Stimulated activated naive CD4-positive, alpha-beta T cell (primary cell): ENCODE results near the gene FRRS1L.

Experiments
- DNase-seq, 6 experiments: peaks; one replicate each; lab custom pipeline; 2025; lab: John Stamatoyannopoulos, UW

Gene FRRS1L

DNA sequence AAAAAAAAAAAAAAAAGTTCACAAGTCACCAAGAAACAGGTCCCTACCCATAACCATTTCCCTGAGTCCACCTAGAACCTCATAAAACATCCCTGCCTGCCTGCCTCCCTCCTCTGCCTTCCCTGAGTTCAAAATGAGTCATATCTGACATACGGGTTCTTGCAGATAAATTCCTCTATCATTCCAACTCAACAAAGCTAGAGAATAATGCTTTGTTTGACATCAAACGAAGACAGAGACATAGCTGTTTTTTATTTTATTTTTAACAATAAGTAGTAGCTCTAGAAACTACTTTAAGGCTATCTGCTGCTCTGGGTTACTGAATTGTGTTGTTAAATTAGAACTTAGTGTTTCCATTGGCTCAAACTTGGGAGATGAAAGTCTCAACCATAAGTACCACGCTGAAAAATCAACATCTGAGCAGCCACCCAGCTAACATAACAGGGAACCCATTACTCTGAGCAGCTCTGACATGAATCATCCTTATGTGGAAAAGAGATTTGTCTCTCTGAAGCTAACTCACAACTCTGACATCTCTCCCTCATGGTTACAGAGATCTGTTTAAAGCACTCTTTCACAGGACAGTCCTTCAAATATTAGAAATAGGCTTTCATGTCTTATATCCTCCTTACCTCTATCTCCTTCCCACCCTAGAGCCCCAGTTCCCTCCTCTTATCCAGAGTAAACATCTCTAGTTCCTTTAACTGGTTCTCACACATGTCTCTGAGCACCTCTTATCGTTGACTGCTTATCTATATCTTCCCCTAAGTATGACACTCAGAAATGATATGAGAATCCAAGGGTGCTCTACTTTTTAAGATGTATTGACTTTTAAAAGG is 59.4 kb downstream of the FRRS1L start:
- DNase-seq = no peak

DNA sequence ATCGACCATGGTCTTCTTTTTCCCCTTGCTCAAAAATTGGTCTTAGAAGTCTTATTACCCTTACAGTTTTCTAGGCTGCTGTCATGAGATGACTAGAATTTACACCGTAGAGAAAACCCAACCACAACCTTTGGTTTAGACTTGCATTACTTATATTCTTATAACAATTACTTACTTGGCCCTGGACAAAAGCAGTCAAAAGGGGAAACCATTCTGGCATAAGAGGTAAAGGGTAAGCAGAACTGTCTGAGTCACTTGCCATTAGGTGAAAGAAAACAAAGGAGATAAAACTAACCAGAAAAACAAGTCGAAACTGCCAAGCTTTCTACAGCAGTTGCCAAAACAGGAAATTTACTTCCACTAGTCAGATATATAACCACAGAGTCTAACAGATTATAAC is 65.2 kb downstream of the FRRS1L start:
- peak in 3 of 6 experiments; percentile 3 to 37 (median 28) for DNase-seq

DNA sequence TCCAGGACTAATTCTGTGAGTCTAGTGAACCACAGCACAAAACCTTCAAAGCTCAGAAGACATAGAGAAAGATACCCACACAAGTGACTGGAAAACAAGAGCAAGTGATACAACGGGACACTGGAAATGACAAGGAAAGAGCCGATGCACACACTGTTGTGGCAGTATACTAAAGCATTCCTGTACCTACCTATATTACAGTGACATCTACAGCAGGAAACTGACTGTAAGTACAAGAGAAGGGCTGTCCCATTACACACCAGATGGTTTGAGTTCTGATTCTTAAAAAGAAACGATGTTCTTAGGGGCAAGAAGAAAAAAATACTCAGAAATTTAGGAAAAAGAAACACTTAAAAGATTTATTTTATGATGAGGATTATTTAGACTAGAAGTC is 65.8 kb downstream of the FRRS1L start:
- DNase-seq = peak in 1 of 6 experiments; percentile 24

DNA sequence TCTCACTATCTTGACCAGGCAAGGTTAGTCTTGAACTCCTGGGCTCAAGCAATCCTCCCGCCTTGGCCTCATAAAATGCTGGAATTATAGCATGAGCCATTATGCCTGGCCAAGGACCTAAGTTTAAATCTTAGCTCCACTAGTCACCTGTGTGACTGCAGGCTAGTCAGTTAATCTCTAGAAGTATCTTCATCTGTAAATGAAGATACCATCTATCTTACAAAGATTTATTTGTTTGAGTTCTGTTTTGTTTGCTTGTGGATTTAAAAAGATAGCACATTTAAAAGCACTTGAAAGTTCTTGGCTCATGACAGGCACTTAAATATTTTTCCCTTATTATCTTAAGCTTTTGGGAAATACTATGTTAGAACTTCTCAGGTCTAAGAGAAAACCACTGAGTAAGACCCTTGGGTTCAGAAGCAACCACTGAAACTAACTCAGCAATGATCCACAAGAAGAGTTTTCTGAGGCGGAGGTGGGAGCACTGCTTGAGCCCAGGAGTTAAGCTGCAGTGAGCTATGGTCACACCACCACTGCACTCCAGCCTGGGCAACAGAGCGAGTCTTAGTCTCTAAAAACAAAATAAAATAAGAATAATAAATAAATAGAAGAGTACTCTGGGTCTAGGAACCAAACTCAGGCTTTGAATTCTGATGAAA is 66.4 kb downstream of the FRRS1L start:
- DNase-seq = no peak

DNA sequence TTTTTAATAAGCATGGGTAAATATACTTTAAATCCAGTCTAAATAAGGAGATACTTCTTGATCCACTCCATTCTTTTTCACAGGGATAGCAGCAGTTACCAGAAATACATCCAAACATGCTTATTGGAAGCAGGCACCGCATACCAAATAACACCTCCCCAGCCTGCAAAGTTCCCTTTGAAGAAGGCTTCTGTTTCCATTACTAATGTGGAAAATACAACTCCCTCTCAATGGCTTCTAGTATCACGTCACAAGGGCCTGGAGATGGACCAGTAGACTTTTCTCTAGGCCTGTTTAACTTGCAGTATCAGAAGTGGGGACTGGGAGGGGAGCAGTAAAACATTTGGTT is 68.1 kb downstream of the FRRS1L start:
- no peak for DNase-seq

DNA sequence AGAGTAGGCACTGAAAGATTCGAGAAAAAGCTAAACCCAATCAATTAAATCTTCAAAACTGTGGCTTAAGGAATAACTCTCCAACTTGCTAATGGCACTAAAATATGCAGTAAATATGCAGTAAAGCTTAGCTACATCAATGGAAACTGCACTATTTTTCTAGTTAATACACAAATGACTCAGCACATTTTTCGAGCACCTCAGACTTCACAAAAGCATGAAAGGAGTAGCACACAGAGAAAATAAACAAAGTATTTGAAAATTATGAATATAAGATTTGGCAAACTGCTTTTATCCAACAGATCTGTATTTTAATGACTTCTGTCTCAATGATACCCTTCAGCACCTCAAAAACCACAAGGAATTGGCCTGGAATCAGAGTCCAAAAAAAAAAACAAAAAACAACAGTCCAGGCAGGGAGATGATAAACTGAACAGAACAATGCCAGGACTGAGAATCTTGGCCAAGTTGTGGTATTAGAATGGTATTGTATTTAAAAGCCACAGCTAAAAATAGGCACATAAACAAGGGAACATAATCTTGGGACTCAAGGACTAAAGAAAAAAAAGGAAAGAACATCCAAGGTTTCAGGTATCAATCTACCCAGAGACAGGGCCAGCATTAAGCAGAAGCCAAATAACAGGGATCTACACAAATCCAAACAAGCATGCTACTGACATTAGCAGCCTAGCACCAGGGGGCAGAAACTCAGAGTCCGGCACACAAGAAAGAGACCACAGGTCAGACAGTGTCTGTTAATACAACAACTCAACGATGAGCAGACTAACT is 68.7 kb downstream of the FRRS1L start:
- no peak for DNase-seq

DNA sequence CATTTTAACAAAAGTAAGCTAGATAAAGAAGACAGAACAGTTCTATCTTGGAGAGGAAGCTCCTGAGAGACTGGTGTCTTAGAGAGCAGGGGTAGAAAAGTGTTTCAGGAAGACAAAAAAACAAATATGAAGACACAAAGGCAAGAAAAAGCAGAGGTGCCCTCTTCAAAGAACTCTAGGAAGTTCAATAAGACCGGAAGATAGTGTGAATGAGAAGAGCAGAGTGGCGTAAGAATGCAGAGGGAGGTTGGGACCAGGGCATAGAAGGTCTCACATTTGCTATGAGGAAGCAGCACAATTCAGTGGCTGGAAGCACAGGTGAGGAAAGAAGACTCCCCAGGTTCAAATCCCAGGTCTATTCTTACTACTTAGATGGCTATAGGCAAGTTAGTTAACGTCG is 69.9 kb downstream of the FRRS1L start:
- peak in 3 of 6 experiments; percentile 21 to 36 (median 33) for DNase-seq

DNA sequence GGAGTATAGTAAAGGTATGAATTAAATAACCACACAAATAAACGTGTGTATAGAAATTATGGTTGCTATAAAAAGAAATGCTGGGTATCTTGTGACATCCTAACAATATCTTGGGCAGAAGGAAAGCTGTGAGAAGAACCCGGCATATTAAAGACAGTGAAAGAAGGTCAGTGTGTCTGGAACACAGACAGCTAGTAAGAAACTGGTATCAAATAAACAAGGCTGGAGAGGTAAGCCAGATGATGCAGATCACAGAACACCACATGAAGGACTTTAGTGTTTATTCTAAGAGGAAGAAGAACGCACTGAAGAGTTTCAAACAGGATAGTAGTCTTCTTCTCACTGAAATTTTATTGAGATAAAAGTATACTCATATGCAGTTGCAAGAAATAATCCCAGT is 71.7 kb downstream of the FRRS1L start:
- no peak for DNase-seq

DNA sequence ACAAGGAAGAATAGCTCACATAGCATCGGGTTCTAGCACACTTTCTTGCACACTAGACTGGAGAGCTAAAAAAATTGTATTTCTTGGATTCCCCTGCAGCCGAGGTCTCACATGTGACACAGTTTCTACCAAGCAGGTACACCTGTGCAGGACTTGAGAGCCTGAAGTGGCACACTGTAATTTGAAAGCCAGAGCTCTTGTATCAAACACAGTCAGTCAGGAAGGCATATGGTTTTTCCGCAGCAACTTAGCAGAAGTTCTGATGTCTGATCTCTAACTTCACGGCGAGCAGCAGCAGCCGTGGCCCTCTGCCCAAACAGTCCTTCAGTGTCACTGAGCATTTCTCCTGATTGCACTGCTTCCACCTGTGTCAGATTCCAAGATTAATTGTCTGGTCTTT is 72.8 kb downstream of the FRRS1L start:
- DNase-seq = no peak

DNA sequence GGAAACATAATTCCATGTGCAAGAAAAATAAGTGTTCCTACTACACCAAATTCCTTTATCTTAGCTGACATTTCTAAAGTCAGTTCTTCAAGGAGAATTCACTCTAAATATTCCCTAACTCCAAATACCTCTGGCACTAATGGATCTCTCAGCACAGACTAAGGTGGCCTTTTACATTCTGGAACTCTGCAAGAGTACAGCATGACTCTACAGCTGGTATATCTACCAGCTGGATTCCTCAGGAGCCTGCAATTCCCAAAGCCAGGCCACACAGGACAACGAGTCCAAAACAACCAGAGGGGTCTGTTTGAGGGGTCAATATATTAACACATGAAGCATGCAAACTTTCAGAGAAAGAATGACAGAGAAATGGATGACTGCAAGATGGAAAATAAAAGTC is 74.5 kb downstream of the FRRS1L start:
- DNase-seq = no peak

DNA sequence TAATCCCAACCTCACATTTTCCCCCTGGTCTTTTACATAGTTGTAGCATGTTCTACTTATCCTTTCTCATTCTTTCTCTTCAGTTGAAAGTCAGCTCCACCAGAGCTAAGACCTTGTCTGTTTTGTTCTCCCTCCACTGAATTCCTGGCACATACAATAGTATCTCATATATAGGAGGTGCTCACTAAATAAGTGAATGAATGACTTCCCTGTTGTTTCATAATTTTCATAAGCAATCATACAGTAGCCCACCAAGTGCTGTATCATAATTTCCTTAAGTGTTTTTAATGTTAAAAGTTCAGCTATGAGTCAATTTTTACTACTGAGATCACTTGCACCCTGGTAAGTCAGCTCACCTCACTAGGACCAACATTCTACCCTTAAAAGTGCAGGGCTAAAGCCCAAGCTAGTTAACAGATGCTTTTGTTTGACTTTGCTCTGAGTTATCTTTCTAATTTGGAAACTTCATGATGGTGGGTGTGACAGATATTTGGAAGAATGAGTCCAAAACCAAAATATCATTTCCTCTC is 74.9 kb downstream of the FRRS1L start:
- no peak for DNase-seq

DNA sequence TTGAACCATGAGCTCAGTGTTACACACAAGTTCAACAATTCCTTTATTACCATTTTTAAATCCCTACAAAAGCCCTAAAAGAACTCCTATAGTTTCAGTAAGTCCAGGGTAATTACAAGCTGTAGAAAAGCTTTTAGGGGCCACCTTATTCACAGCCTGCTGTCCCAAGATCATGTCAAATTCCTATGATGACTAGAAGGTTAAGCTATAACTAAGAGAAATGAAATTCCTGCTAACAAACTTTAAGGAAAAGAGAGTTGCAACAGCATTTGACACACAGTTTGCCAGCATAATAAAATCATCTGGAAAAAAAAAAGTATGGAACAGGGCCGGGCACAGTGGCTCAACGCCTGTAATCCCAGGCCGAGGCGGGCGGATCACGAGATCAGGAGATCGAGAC is 78.8 kb downstream of the FRRS1L start:
- DNase-seq = no peak

DNA sequence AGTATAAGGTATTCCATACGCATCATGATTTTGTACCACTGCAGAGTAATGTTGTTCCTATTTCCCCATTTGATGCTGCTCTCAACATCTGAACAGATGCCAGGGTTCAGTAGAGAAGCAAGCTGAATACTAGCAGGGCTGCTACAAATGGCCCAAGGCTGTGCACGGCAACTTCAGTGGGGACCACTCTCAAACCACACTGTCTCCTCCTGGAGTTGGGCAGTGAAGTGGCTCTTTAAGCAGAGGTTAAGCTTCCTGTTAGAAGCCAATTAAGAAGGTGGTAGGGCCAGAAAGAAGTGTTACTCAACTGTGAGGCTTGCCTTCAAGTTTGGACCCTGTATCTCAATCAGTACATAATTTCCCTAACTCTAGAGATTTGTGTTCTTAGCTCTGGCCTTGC is 79.3 kb downstream of the FRRS1L start:
- no peak for DNase-seq

DNA sequence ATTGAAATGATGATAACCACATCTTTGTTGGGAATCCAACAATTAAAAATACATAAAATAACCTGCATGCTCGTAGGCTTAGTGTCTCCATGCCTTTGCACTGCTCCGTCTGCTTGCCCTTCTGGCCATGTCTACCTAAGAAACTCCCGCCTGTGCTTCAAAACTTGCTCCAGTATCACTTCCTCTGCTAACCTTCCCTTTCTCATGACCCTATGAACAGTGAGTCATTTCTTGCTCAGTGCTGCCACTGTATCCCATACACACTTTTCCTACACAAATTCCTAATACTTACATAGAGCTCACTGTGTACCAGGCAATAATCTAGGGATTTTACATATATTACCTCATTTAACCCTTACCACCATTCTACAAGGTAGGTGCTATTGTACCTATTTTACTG is 80.8 kb downstream of the FRRS1L start:
- no peak for DNase-seq

DNA sequence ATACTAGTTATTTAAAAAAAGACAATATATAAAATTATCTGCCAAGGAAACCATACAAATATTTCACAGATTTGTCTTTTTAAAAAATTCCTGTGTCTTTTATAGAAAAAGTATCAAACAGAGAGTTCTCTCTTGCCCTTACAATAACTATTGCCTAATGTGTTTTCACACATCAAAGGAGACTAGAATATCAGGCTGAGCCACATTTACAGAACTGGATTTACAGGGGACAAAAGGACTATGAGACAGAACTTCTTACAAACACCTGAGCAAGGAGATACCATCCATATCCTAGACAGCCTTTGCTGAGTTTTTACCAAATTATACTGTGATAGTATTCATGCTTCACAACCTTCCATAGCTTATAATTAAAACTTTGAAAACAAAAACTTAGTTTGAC is 81.5 kb downstream of the FRRS1L start:
- no peak for DNase-seq

DNA sequence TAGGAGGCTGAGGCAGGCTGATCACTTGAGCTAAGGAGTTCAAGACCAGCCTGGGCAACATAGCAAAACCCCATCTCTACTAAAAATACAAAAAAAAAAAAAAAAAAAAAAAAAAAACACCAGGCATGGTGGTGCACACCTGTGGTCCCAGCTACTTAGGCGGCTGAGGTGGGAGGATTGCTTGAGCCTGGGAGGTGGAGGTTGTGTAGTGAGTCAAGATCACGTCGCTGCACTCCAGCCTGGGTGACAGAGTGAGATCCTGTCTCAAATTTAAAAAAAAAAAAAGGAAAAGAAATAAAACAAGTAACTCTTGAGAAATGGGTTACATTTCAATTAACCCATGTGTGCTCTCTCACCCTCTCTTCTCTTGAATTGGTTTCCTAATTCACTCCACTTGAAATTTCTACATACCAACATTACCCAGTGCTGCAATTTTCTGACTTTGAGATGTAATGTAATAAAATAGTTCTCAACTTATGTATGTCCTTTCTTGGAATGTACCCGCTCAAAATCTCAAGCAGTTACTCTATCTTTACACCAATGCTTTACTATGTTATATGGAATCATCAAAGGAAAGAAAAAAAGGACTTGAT is 83.1 kb downstream of the FRRS1L start:
- DNase-seq = no peak

DNA sequence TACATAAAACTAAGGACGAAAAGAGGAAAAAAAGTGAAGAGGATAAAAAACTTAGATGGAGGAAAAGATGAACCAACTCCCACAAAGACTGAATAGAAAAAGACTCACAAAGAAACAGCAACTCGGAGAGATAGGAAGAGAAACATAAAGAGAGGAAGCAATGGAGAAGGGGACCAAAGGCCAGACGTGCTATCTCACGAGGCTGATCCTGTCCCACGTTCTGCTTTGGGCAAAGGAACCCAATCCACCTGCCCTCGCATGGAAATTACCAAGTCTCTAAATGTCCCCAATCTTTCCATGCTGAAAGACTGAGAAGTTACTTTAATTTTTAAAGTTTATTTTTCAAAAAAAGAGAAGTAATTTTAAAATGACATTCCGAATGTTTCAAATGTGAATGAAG is 83.9 kb downstream of the FRRS1L start:
- DNase-seq = no peak

DNA sequence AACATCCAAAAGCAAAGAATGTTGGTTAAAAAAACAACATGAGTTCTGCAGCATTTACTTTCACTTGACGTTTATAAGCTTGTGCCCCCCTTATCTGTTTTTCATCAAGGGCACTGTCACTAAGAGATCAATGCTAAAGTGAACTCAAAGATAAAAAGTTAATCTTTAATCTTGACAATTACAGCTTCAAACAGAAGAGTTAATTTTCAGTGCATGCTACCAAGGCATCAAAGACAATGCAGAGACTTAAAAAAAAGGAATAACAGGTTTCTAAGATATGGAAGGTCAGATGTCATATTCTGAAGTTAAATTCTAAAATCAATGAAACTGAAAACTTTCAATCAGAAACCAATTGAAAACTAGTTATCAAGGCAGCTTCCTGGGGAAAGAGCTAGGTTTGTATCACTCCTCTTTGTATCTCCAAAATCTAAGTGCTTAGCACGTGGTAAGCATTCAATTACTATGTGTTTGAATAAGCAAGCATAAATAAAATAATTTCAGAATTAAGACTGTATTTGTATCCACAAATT is 84.9 kb downstream of the FRRS1L start:
- no peak for DNase-seq
